H1 (cell line): ENCODE measurements around the gene MFSD2B. TPM values are rescaled to one million over a fixed set of nuclear protein-coding genes. Genes with fewer than 3 reads are reported as not detected.

Experiments used
- CTCF ChIA-PET: fragments of 300-600 bp; sonication (Branson Sonifier 250); formaldehyde crosslinking; loops from one replicate; lab custom pipeline; 2021; ENCODE audit not compliant: partially characterized antibody; lab: Charles Lee
- POLR2A ChIA-PET: fragments of 300-600 bp; sonication (Branson Sonifier 250); formaldehyde crosslinking; loops from one replicate; lab custom pipeline; 2021; ENCODE audit warnings: inconsistent platforms; ENCODE audit not compliant: partially characterized antibody; lab: Charles Lee
- DNase-seq, 2 experiments: peaks; one replicate each; pipeline versions ENCODE4 v3.0.0 to v3.0.0-alpha.2; 2010 to 2022; ENCODE audit warnings: low spot score in 2 of 2, low read depth in 1 of 2, mixed read lengths in 1 of 2
- FAIRE-seq: peaks from 2 replicates; lab custom pipeline; 2011; peaks lifted over from hg19 to GRCh38; lab: Jason Lieb, UNC
- H2AFZ ChIP-seq: 2 replicates; pipeline ENCODE4 v1.8.1; 2012; ENCODE audit warnings: low read length, inconsistent platforms
- H2AK5ac ChIP-seq: 2 replicates; pipeline ENCODE4 v1.6.1; 2013; ENCODE audit warnings: low read depth, low read length
- H2BK120ac ChIP-seq: replicated peaks from 2 replicates; pipeline ENCODE3; 2013; ENCODE audit warnings: low read depth, low read length, inconsistent platforms
- H2BK12ac ChIP-seq: 2 replicates; pipeline ENCODE4 v1.6.1; 2013; ENCODE audit warnings: low read depth, low read length
- H2BK15ac ChIP-seq: 2 replicates; pipeline ENCODE4 v1.6.1; 2013; ENCODE audit warnings: low read length
- H2BK20ac ChIP-seq: 2 replicates; pipeline ENCODE4 v1.6.1; 2013; ENCODE audit warnings: low read length
- H2BK5ac ChIP-seq: 2 replicates; pipeline ENCODE4 v1.6.1; 2013; ENCODE audit warnings: low read depth, low read length
- H3K14ac ChIP-seq: 2 replicates; pipeline ENCODE4 v1.6.1; 2013; ENCODE audit warnings: inconsistent platforms; ENCODE audit not compliant: insufficient read length
- H3K18ac ChIP-seq: 2 replicates; pipeline ENCODE4 v1.6.1; 2013; ENCODE audit warnings: low read length; ENCODE audit errors: extremely low read depth
- H3K23ac ChIP-seq: 2 replicates; pipeline ENCODE4 v1.6.1; 2013; ENCODE audit warnings: inconsistent platforms; ENCODE audit not compliant: insufficient read length
- H3K23me2 ChIP-seq: 2 replicates; pipeline ENCODE4 v1.6.1; 2013; ENCODE audit warnings: low read depth, low read length
- H3K27ac ChIP-seq: 2 replicates; pipeline ENCODE4 v1.6.1; 2011; ENCODE audit warnings: low read depth, low read length, inconsistent platforms
- H3K27me3 ChIP-seq, 4 experiments: replicated peaks in 1 of 4; 1 replicate in 1 of 4; 2 replicates in 3 of 4; pipeline versions ENCODE4 v1.6.1 to v1.8.1; 2011 to 2013; ENCODE audit warnings: low read length in 3 of 4, mild to moderate bottlenecking in 3 of 4, inconsistent platforms in 2 of 4, mixed read lengths in 2 of 4, moderate library complexity in 1 of 4; ENCODE audit not compliant: control insufficient read depth in 3 of 4, insufficient read depth in 3 of 4; ENCODE audit errors: extremely low read depth in 1 of 4
- H3K36me3 ChIP-seq, 4 experiments: 2 replicates each; pipeline versions ENCODE4 v1.6.1 to v1.8.1; 2011 to 2013; ENCODE audit warnings: mild to moderate bottlenecking in 4 of 4, low read length in 3 of 4, moderate library complexity in 2 of 4, control low read depth in 1 of 4, inconsistent platforms in 1 of 4; ENCODE audit not compliant: insufficient read depth in 4 of 4, control insufficient read depth in 2 of 4
- H3K4ac ChIP-seq: replicated peaks from 2 replicates; pipeline ENCODE3; 2013; ENCODE audit warnings: low read length, low read depth, mixed read lengths, inconsistent platforms; ENCODE audit not compliant: insufficient read length
- H3K4me1 ChIP-seq, 4 experiments: replicated peaks in 1 of 4; 1 replicate in 1 of 4; 2 replicates in 3 of 4; pipeline versions ENCODE4 v1.6.1 to v1.8.1; 2011 to 2013; ENCODE audit warnings: low read length in 3 of 4, inconsistent platforms in 2 of 4, mixed read lengths in 1 of 4; ENCODE audit not compliant: insufficient read depth in 4 of 4, control insufficient read depth in 3 of 4
- H3K4me2 ChIP-seq, 2 experiments: 2 replicates each; pipeline versions ENCODE4 v1.6.1 to v1.8.1; 2011 to 2013; ENCODE audit warnings: low read depth in 2 of 2, low read length in 2 of 2, control low read depth in 1 of 2, inconsistent platforms in 1 of 2, mild to moderate bottlenecking in 1 of 2; ENCODE audit not compliant: insufficient read depth in 1 of 2
- H3K4me3 ChIP-seq, 4 experiments: fragments of 200-600, 300-600 bp in 1 of 4; sonication (generic), shearing (Covaris generic), sonication (Bioruptor Twin) in 1 of 4; 2 replicates each; pipeline versions ENCODE4 v1.5.1 to v1.8.1; 2011 to 2016; ENCODE audit warnings: low read length in 4 of 4, low read depth in 3 of 4, control low read depth in 2 of 4, inconsistent platforms in 2 of 4, mild to moderate bottlenecking in 2 of 4, mixed read lengths in 1 of 4, moderate library complexity in 1 of 4; ENCODE audit not compliant: insufficient read depth in 2 of 4; ENCODE audit errors: extremely low read depth in 1 of 4
- H3K56ac ChIP-seq: replicated peaks from 2 replicates; pipeline ENCODE3; 2013; ENCODE audit warnings: low read depth, mild to moderate bottlenecking, mixed read lengths, low read length, inconsistent platforms; ENCODE audit not compliant: insufficient read length
- H3K79me1 ChIP-seq: 2 replicates; pipeline ENCODE4 v1.6.1; 2013; ENCODE audit warnings: low read depth, low read length, control low read depth
- H3K79me2 ChIP-seq, 2 experiments: 2 replicates each; pipeline versions ENCODE4 v1.6.1 to v1.8.1; 2012 to 2013; ENCODE audit warnings: low read length in 2 of 2, mild to moderate bottlenecking in 2 of 2, inconsistent platforms in 1 of 2; ENCODE audit not compliant: insufficient read depth in 2 of 2, control insufficient read depth in 1 of 2
- H3K9ac ChIP-seq, 4 experiments: replicated peaks in 1 of 4; 1 replicate in 1 of 4; 2 replicates in 3 of 4; pipeline versions ENCODE4 v1.6.1 to v1.8.1; 2011 to 2013; ENCODE audit warnings: low read depth in 3 of 4, low read length in 3 of 4, control low read depth in 2 of 4, mild to moderate bottlenecking in 2 of 4, moderate library complexity in 2 of 4, inconsistent platforms in 1 of 4; ENCODE audit errors: extremely low read depth in 1 of 4
- H3K9me3 ChIP-seq, 2 experiments: 2 replicates each; pipeline versions ENCODE4 v1.6.1 to v1.8.1; 2012 to 2013; ENCODE audit warnings: mild to moderate bottlenecking in 2 of 2, moderate library complexity in 2 of 2, control low read depth in 1 of 2, inconsistent platforms in 1 of 2, low read depth in 1 of 2, low read length in 1 of 2, mixed read lengths in 1 of 2; ENCODE audit not compliant: insufficient read depth in 2 of 2
- H4K20me1 ChIP-seq, 2 experiments: replicated peaks in 1 of 2; 2 replicates each; pipeline versions ENCODE3 to v1.8.1; 2011 to 2013; ENCODE audit warnings: inconsistent platforms in 2 of 2, low read length in 2 of 2, mild to moderate bottlenecking in 1 of 2; ENCODE audit not compliant: insufficient read depth in 2 of 2, control insufficient read depth in 1 of 2
- H4K5ac ChIP-seq: 2 replicates; pipeline ENCODE4 v1.6.1; 2013; ENCODE audit warnings: low read length, low read depth, mixed read lengths, inconsistent platforms; ENCODE audit not compliant: insufficient read length
- H4K8ac ChIP-seq: 2 replicates; pipeline ENCODE4 v1.8.0; 2013; ENCODE audit warnings: mild to moderate bottlenecking, moderate library complexity, low read length, inconsistent platforms; ENCODE audit not compliant: insufficient read depth; ENCODE audit errors: extremely low read depth
- H4K91ac ChIP-seq: replicated peaks from 2 replicates; pipeline ENCODE3; 2013; ENCODE audit warnings: low read length, mixed read lengths, inconsistent platforms; ENCODE audit not compliant: insufficient read length
- BACH1 ChIP-seq: IDR thresholded peaks from 2 replicates; pipeline ENCODE4 v1.6.1; 2012; ENCODE audit warnings: low read length, improper control_type of control experiment
- CHD2 ChIP-seq: IDR thresholded peaks from 2 replicates; pipeline ENCODE4 v1.6.1; 2012; ENCODE audit warnings: low read length, improper control_type of control experiment
- CTBP2 ChIP-seq: IDR thresholded peaks from 2 replicates; pipeline ENCODE4 v1.7.0; 2011; ENCODE audit warnings: borderline replicate concordance, mild to moderate bottlenecking, moderate library complexity, mixed read lengths, low read length; ENCODE audit not compliant: insufficient read depth, insufficient read length
- EGR1 ChIP-seq: IDR thresholded peaks from 2 replicates; pipeline ENCODE4 v1.6.1; 2011; ENCODE audit warnings: low read depth, low read length, borderline replicate concordance
- EZH2 ChIP-seq: fragments of 200-600 bp; sonication (generic); IDR thresholded peaks from 2 replicates; pipeline ENCODE4 v1.7.1; 2012; ENCODE audit warnings: low read depth, mild to moderate bottlenecking, moderate library complexity, low read length, inconsistent platforms; ENCODE audit not compliant: severe bottlenecking
- KDM4A ChIP-seq: IDR thresholded peaks from one replicate; pipeline ENCODE4 v1.7.1; 2012; ENCODE audit warnings: low read depth, mild to moderate bottlenecking, moderate library complexity, low read length, inconsistent platforms; ENCODE audit not compliant: severe bottlenecking
- NANOG ChIP-seq: IDR thresholded peaks from 2 replicates; pipeline ENCODE4 v1.6.1; 2011; ENCODE audit warnings: low read length, low read depth, mild to moderate bottlenecking, inconsistent platforms; ENCODE audit not compliant: insufficient read depth, poor library complexity, severe bottlenecking
- POLR2A ChIP-seq, 2 experiments: IDR thresholded peaks; 1 replicate in 1 of 2; 2 replicates in 1 of 2; pipeline ENCODE4 v1.6.1; 2011; ENCODE audit warnings: low read depth in 2 of 2, low read length in 2 of 2, mild to moderate bottlenecking in 2 of 2; ENCODE audit errors: control extremely low read depth in 1 of 2
- POLR2AphosphoS5 ChIP-seq: IDR thresholded peaks from 2 replicates; pipeline ENCODE4 v1.6.1; 2011; ENCODE audit warnings: low read depth, low read length
- RBBP5 ChIP-seq: IDR thresholded peaks from 2 replicates; pipeline ENCODE4 v1.7.1; 2012; ENCODE audit warnings: low read depth, mild to moderate bottlenecking, inconsistent platforms, low read length, moderate library complexity, borderline replicate concordance
- WGBS, 2 experiments: shearing (Covaris generic) in 1 of 2; methylation state at CpG; one replicate each; pipeline versions ENCODE4 v1.1.6 to v1.1.7; 2013 to 2015; ENCODE audit warnings: low lambda C conversion rate in 2 of 2, mixed read lengths in 2 of 2, inconsistent platforms in 1 of 2, low coverage in 1 of 2, missing lambda C conversion rate in 1 of 2; ENCODE audit not compliant: insufficient replicate concordance in 2 of 2, insufficient coverage in 1 of 2, insufficient read length in 1 of 2; ENCODE audit errors: extremely low coverage in 1 of 2, missing lambda C conversion rate in 1 of 2; 5-methylcytosine and 5-hydroxymethylcytosine counted together
- polyA plus RNA-seq, 7 experiments: library from polyadenylated mRNA; depleted of rRNA in 3 of 7; stranded (reverse) in 5 of 7; unstranded in 2 of 7; fragments of >200 nt in 5 of 7; fragments of 200-250 nt in 2 of 7; gene quantifications; 1 replicate in 5 of 7; 2 replicates in 1 of 7; 4 replicates in 1 of 7; pipeline versions ENCODE4 v1.2.1 to v1.2.3, GENCODE V29; 2011 to 2013; ENCODE audit warnings: missing spikeins in 2 of 7, mixed read lengths in 2 of 7
- total RNA-seq: library from RNA; stranded (reverse); fragmentation: NEBNext Ultra II Directional; extraction: Animal tissue kit (Norgen Biotek cat#: 25700); gene quantifications from 2 replicates; pipeline ENCODE4 v1.2.1, GENCODE V29; 2021
- TF ChIP-seq, protein P1 (sequence below), 3 experiments: IDR thresholded peaks; 1 replicate in 2 of 3; 2 replicates in 1 of 3; pipeline versions ENCODE4 v1.5.1 to v1.6.1; 2011; ENCODE audit warnings: low read length in 3 of 3, mild to moderate bottlenecking in 3 of 3, inconsistent platforms in 2 of 3, low read depth in 1 of 3, moderate library complexity in 1 of 3; ENCODE audit not compliant: insufficient read depth in 1 of 3; ENCODE audit errors: control extremely low read depth in 1 of 3

Gene MFSD2B
- total and polyA plus RNA-seq, 2 of the 8 experiments (the other 6 are each of a cell fraction or from before 2014, with no cell fraction given) = 0.33 to 0.48 TPM

DNA sequence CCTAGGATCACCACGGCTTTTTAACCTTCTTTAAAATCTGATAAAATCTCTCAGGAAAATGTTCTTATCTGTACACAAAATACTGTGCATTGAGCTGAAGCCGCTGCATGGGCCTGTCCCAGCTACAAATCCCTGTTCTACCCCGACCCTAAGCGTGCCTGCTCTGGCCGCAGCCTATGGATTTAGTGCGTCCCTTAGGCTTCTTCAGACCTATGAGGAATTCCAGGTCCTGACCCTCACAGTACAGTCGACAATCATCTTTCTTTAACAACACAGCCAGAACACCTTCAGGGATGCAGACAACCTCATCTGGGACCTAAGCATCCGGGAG, 37.8 kb downstream of the MFSD2B start:
- H3K27ac ChIP-seq = no peak overlapping the region
- FAIRE-seq = no peak
- no peak for TF ChIP-seq BACH1
- no peak for TF ChIP-seq EGR1
- TF ChIP-seq CTBP2 = no peak
- TF ChIP-seq POLR2AphosphoS5 = no peak
- TF ChIP-seq POLR2A (IDR thresholded peaks at IDR 0.05; ENCODE audit: control extremely low read depth in 1 of 2, low read depth in 2 of 2, low read length in 2 of 2) = no peak
- no peak for TF ChIP-seq RBBP5
- TF ChIP-seq NANOG = no peak
- TF ChIP-seq, protein P1, sequence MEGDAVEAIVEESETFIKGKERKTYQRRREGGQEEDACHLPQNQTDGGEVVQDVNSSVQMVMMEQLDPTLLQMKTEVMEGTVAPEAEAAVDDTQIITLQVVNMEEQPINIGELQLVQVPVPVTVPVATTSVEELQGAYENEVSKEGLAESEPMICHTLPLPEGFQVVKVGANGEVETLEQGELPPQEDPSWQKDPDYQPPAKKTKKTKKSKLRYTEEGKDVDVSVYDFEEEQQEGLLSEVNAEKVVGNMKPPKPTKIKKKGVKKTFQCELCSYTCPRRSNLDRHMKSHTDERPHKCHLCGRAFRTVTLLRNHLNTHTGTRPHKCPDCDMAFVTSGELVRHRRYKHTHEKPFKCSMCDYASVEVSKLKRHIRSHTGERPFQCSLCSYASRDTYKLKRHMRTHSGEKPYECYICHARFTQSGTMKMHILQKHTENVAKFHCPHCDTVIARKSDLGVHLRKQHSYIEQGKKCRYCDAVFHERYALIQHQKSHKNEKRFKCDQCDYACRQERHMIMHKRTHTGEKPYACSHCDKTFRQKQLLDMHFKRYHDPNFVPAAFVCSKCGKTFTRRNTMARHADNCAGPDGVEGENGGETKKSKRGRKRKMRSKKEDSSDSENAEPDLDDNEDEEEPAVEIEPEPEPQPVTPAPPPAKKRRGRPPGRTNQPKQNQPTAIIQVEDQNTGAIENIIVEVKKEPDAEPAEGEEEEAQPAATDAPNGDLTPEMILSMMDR (IDR thresholded peaks at IDR 0.05; ENCODE audit: control extremely low read depth in 1 of 3, insufficient read depth in 1 of 3, low read depth in 1 of 3, low read length in 3 of 3) = no peak
- no peak for TF ChIP-seq EZH2
- TF ChIP-seq KDM4A = no peak
- TF ChIP-seq CHD2 = no peak

More for the DNA sequence above, 37.8 kb downstream of the MFSD2B start:
- H3K27me3 ChIP-seq = no peaks in the 10 kb centered on the region
- H3K4me3 ChIP-seq = peak overlapping the region in 2 of 4 experiments; percentile 12 to 95; a peak in 4 of 8 replicates
- no peak overlapping the region for H3K14ac ChIP-seq
- peak overlapping the region; percentile 41 for H4K5ac ChIP-seq
- ChIA-PET POLR2A (interaction anchor here (0.7 to 3.1 kb wide), 18 partner anchors 8 to 122 kb away, joined by 3 to 22 read pairs (median 5); partner anchors contain the start of genes ATAD2B, MFSD2B and SF3B6), CTCF (interaction anchor here (0.6 to 4.8 kb wide), 7 partner anchors 13 to 191 kb away, joined by 3 to 23 read pairs (median 3); partner anchors contain the start of genes ATAD2B and TP53I3)
- peak overlapping the region; percentile 52; the same call in 1 of the 2 replicates for H2BK12ac ChIP-seq
- peaks cover 2% of the 10 kb centered on the region; the same call in 1 of the 2 replicates for H3K79me1 ChIP-seq
- peaks cover 0 to 40% of the 10 kb centered on the region in 2 experiments; a peak in 3 of 4 replicates for H3K79me2 ChIP-seq
- peak overlapping the region; percentile 25 for H2AFZ ChIP-seq
- peaks cover 0 to 3% of the 10 kb centered on the region in 2 experiments for H4K20me1 ChIP-seq
- no peak overlapping the region for H3K56ac ChIP-seq
- no peak overlapping the region for H2BK120ac ChIP-seq
- peak overlapping the region in 1 of 4 experiments; percentile 4; a peak in 1 of 7 replicates for H3K9ac ChIP-seq
- H2BK20ac ChIP-seq = no peak overlapping the region
- peaks cover 5% of the 10 kb centered on the region; the same call in 1 of the 2 replicates for H3K23me2 ChIP-seq
- H2BK15ac ChIP-seq = no peak overlapping the region
- H4K91ac ChIP-seq = no peak overlapping the region
- no peaks in the 10 kb centered on the region for H3K36me3 ChIP-seq
- H2BK5ac ChIP-seq = no peak overlapping the region
- peak overlapping the region; percentile 19; the same call in 1 of the 2 replicates for H4K8ac ChIP-seq
- H3K18ac ChIP-seq = no peak overlapping the region
- H3K4me2 ChIP-seq = peak overlapping the region; percentile 29 to 36
- peak in 1 of 2 experiments; percentile 70 for DNase-seq
- peaks cover 5 to 12% (median 6%) of the 10 kb centered on the region in 4 experiments; a peak in 5 of 7 replicates for H3K4me1 ChIP-seq
- 57% methylated on average over 8 of the region's 8 CpGs; no CpG with 5 or more reads in 1 of the 2 experiments for whole genome bisulfite sequencing, 2 experiments
- no peaks in the 10 kb centered on the region for H3K9me3 ChIP-seq
- no peak overlapping the region for H3K4ac ChIP-seq
- no peak overlapping the region for H3K23ac ChIP-seq
- no peak overlapping the region for H2AK5ac ChIP-seq
